ENCODE data around the gene PLCD3.

GRCh38 chr17:45091778-45092425 is 40.4 kb downstream of the PLCD3 start:
- TF ChIP-seq CTCF (IDR thresholded peaks at IDR 0.05 in 4 of 5, conservative IDR thresholded peaks at IDR 0.05 in 1 of 5) (no peak), POLR2A (IDR thresholded peaks at IDR 0.05) (no peak)

Measured in gastrocnemius medialis (tissue), 4 donors.